Loucy (cell line): Measurements from ENCODE around the gene NCLN.

Experiments
- H2AFZ ChIP-seq: fragments of 200-600 bp; sonication (generic); 2 replicates; pipeline ENCODE4 v1.6.0; 2016; ENCODE audit warnings: antibody characterized with exemption, mild to moderate bottlenecking, low read length, moderate library complexity
- H3F3A ChIP-seq: fragments of 200-600 bp; 2 replicates; pipeline ENCODE4 v1.6.0; 2016; ENCODE audit warnings: antibody characterized with exemption, low read depth, mild to moderate bottlenecking
- H3K27me3 ChIP-seq: fragments of 200-600 bp; sonication (generic); 2 replicates; pipeline ENCODE4 v1.6.1; 2014; ENCODE audit warnings: low read length, mild to moderate bottlenecking; ENCODE audit not compliant: insufficient read depth, poor library complexity, severe bottlenecking
- H3K36me3 ChIP-seq: fragments of 200-600 bp; sonication (generic); 2 replicates; pipeline ENCODE4 v1.6.1; 2016; ENCODE audit warnings: low read length; ENCODE audit not compliant: insufficient read depth
- H3K4me1 ChIP-seq: fragments of 200-600 bp; sonication (generic); 2 replicates; pipeline ENCODE4 v1.5.1; 2014; ENCODE audit warnings: low read length, mild to moderate bottlenecking; ENCODE audit not compliant: insufficient read depth, poor library complexity, severe bottlenecking
- H3K4me2 ChIP-seq: fragments of 200-600 bp; sonication (generic); 2 replicates; pipeline ENCODE4 v1.6.0; 2014; ENCODE audit warnings: antibody characterized with exemption, low read length, low read depth, mild to moderate bottlenecking; ENCODE audit not compliant: poor library complexity, severe bottlenecking
- H3K4me3 ChIP-seq: fragments of 200-600 bp; sonication (generic); 2 replicates; pipeline ENCODE4 v1.5.1; 2014; ENCODE audit warnings: low read length, mild to moderate bottlenecking, mixed read lengths; ENCODE audit not compliant: poor library complexity, severe bottlenecking
- H3K79me2 ChIP-seq: fragments of 200-600 bp; sonication (generic); 2 replicates; pipeline ENCODE4 v1.6.1; 2014; ENCODE audit warnings: low read length; ENCODE audit not compliant: insufficient read depth
- H3K9ac ChIP-seq: fragments of 200-600 bp; sonication (generic); 2 replicates; pipeline ENCODE4 v1.6.0; 2014; ENCODE audit warnings: mild to moderate bottlenecking, low read depth, low read length, moderate library complexity; ENCODE audit not compliant: poor library complexity, severe bottlenecking
- H3K9me2 ChIP-seq: fragments of 200-600 bp; sonication (generic); replicated peaks from 2 replicates; pipeline ENCODE4 v1.6.1; 2016; ENCODE audit warnings: low read depth, low read length, mixed read lengths
- H3K9me3 ChIP-seq: fragments of 200-600 bp; sonication (generic); 2 replicates; pipeline ENCODE4 v1.6.1; 2014; ENCODE audit warnings: mild to moderate bottlenecking, antibody characterized with exemption, low read length, low read depth; ENCODE audit not compliant: insufficient read depth
- H4K20me1 ChIP-seq: fragments of 200-600 bp; sonication (generic); 2 replicates; pipeline ENCODE4 v1.6.0; 2014; ENCODE audit warnings: antibody characterized with exemption, low read length, mild to moderate bottlenecking; ENCODE audit not compliant: insufficient read depth, poor library complexity, severe bottlenecking
- EZH2phosphoT487 ChIP-seq: fragments of 200-600 bp; IDR thresholded peaks from 2 replicates; pipeline ENCODE4 v1.6.1; 2018; ENCODE audit warnings: antibody characterized with exemption, mild to moderate bottlenecking, moderate library complexity, borderline replicate concordance
- TF ChIP-seq, protein P1 (sequence below): fragments of 200-600 bp; sonication (generic); conservative IDR thresholded peaks from 2 replicates; pipeline ENCODE4 v1.5.1; 2014; ENCODE audit warnings: mild to moderate bottlenecking, antibody characterized with exemption, low read length

NCLN gene, protein sequence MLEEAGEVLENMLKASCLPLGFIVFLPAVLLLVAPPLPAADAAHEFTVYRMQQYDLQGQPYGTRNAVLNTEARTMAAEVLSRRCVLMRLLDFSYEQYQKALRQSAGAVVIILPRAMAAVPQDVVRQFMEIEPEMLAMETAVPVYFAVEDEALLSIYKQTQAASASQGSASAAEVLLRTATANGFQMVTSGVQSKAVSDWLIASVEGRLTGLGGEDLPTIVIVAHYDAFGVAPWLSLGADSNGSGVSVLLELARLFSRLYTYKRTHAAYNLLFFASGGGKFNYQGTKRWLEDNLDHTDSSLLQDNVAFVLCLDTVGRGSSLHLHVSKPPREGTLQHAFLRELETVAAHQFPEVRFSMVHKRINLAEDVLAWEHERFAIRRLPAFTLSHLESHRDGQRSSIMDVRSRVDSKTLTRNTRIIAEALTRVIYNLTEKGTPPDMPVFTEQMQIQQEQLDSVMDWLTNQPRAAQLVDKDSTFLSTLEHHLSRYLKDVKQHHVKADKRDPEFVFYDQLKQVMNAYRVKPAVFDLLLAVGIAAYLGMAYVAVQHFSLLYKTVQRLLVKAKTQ

DNA sequence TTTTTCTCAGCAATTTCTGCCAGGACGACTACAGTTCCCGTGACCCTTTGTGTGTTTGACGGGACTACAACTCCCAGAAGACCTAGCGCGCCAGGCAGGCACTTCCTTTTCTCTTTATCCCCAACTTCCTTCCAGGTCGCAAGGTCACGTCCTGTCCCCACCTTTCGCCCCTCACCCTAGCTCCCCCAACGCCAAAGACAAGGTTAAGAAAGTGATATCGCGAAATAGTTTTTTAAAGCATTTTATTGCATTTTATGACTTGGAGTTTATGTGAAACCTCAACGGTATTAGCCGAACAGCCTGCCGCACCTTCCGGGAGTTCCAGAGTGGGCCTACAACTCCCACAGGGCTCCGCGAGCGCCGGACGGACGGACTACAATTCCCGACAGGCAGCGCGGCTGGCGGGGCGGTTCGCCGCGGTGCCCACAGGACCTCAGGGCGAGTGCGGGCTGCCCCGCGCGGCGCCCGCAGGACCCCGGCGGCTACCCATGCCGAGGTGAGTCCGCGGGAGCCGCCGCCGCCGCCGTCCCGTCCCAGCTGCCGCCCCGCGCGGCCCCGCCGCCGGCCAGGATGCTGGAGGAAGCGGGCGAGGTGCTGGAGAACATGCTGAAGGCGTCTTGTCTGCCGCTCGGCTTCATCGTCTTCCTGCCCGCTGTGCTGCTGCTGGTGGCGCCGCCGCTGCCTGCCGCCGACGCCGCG lies at the start of gene NCLN:
TSS of gene NCLN (plus strand) at position 470 of the 699 bp plus-strand sequence. CDS start at position 571, 101 bp downstream.
- Histone ChIP-seq H3F3A (no peaks in the 10 kb centered on the region), H3K4me3 (peak within 1 kb of the TSS; percentile 82), H3K9me3 (no peaks in the 10 kb centered on the region), H3K9ac (peak within 1 kb of the TSS; percentile 82), H3K79me2 (peaks cover 89% of the 10 kb centered on the region), H3K4me2 (peak within 1 kb of the TSS; percentile 100), H3K9me2 (no peaks in the 10 kb centered on the region), H2AFZ (peak within 1 kb of the TSS; percentile 96), H3K36me3 (no peaks in the 10 kb centered on the region), H3K27me3 (no peaks in the 10 kb centered on the region), H3K4me1 (peaks cover 36% of the 10 kb centered on the region), H4K20me1 (peaks cover 54% of the 10 kb centered on the region)
- TF ChIP-seq EZH2phosphoT487, result no peak
- TF ChIP-seq, protein P1, sequence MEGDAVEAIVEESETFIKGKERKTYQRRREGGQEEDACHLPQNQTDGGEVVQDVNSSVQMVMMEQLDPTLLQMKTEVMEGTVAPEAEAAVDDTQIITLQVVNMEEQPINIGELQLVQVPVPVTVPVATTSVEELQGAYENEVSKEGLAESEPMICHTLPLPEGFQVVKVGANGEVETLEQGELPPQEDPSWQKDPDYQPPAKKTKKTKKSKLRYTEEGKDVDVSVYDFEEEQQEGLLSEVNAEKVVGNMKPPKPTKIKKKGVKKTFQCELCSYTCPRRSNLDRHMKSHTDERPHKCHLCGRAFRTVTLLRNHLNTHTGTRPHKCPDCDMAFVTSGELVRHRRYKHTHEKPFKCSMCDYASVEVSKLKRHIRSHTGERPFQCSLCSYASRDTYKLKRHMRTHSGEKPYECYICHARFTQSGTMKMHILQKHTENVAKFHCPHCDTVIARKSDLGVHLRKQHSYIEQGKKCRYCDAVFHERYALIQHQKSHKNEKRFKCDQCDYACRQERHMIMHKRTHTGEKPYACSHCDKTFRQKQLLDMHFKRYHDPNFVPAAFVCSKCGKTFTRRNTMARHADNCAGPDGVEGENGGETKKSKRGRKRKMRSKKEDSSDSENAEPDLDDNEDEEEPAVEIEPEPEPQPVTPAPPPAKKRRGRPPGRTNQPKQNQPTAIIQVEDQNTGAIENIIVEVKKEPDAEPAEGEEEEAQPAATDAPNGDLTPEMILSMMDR, result no peak

DNA sequence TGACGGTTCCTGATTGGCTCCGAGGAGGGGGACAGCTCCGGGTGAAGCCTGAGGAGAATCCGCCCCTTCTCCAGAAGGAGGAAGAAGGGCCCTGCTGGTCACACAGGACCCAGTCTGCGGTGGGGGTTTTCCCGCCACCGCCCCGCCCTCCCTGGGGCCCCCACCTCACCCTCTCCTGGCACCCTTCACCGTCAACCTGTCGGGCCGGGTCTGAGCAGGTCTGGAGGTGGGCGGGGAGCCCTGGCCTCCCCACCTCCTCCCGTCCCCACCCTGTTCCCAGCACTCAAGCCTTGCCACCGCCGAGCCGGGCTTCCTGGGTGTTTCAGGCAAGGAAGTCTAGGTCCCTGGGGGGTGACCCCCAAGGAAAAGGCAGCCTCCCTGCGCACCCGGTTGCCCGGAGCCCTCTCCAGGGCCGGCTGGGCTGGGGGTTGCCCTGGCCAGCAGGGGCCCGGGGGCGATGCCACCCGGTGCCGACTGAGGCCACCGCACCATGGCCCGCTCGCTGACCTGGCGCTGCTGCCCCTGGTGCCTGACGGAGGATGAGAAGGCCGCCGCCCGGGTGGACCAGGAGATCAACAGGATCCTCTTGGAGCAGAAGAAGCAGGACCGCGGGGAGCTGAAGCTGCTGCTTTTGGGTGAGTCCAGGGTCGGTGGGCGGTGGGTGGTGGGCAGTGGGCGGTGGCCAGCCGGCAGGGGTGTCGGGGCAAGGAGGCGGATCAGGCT lies 49.6 kb upstream of the NCLN start, which contains the start of gene GNA15:
TSS of gene GNA15 (plus strand) at position 73 of the 723 bp plus-strand sequence. CDS start at position 491, 418 bp downstream.
- Histone ChIP-seq H3K27me3 (peaks cover 10% of the 10 kb centered on the region), H3K9ac (peak within 1 kb of the TSS; percentile 99), H3K9me2 (no peaks in the 10 kb centered on the region), H3K4me3 (peak within 1 kb of the TSS; percentile 85), H2AFZ (no peak within 1 kb of the TSS), H3F3A (peaks cover 3% of the 10 kb centered on the region; the same call in 1 of the 2 replicates), H3K36me3 (peaks cover 11% of the 10 kb centered on the region; the same call in 1 of the 2 replicates), H3K4me2 (peak within 1 kb of the TSS; percentile 76), H3K9me3 (no peaks in the 10 kb centered on the region), H3K4me1 (peaks cover 46% of the 10 kb centered on the region), H4K20me1 (peaks cover 35% of the 10 kb centered on the region), H3K79me2 (peaks cover 78% of the 10 kb centered on the region)
- TF ChIP-seq, protein P1, result no peak
- TF ChIP-seq EZH2phosphoT487, result no peak

DNA sequence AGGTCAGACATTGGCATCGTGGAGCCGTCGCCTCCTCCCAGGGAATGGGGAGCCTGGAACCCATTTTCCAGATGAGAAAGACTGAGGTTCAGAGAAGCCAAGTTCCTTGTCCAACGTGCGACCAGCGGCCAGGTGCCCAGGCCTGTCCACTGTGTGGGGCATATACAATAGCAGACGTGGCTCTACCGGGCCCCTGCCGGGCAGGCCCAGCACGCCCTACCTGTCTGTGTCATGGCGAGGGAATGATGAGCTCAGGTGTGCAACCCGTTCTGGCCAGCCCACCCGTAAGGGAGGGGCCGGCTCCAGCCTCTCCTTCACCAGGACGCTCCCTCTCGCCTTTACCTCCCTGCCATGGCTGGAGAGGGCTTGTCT lies 49.1 kb upstream of the NCLN start:
- peaks cover 49% of the 10 kb centered on the region for H3K4me1 ChIP-seq
- H3K4me3 ChIP-seq, result peak overlapping the region; percentile 85
- TF ChIP-seq, protein P1, result no peak
- TF ChIP-seq EZH2phosphoT487, result no peak

More for the DNA sequence above, 49.1 kb upstream of the NCLN start:
- Histone ChIP-seq H2AFZ (no peak overlapping the region), H3K9me3 (no peaks in the 10 kb centered on the region), H4K20me1 (peaks cover 41% of the 10 kb centered on the region), H3K27me3 (peaks cover 10% of the 10 kb centered on the region), H3K4me2 (peak overlapping the region; percentile 76), H3K9me2 (no peaks in the 10 kb centered on the region), H3K36me3 (peaks cover 15% of the 10 kb centered on the region; the same call in 1 of the 2 replicates), H3K9ac (peak overlapping the region; percentile 99), H3F3A (peaks cover 5% of the 10 kb centered on the region), H3K79me2 (peaks cover 78% of the 10 kb centered on the region)
